PC-9 (cell line): ENCODE measurements around the gene TPRN.

Source experiments
- EZH2 ChIP-seq: fragments of 200-600 bp; sonication (generic); IDR thresholded peaks from 2 replicates; pipeline ENCODE4 v1.8.0; 2017; ENCODE audit warnings: antibody characterized with exemption, low read depth
- TF ChIP-seq, protein P1 (sequence below): fragments of 200-600 bp; sonication (generic); conservative IDR thresholded peaks from 2 replicates; pipeline ENCODE4 v1.6.1; 2017; ENCODE audit warnings: mixed run types, antibody characterized with exemption, mild to moderate bottlenecking, moderate library complexity

DNA sequence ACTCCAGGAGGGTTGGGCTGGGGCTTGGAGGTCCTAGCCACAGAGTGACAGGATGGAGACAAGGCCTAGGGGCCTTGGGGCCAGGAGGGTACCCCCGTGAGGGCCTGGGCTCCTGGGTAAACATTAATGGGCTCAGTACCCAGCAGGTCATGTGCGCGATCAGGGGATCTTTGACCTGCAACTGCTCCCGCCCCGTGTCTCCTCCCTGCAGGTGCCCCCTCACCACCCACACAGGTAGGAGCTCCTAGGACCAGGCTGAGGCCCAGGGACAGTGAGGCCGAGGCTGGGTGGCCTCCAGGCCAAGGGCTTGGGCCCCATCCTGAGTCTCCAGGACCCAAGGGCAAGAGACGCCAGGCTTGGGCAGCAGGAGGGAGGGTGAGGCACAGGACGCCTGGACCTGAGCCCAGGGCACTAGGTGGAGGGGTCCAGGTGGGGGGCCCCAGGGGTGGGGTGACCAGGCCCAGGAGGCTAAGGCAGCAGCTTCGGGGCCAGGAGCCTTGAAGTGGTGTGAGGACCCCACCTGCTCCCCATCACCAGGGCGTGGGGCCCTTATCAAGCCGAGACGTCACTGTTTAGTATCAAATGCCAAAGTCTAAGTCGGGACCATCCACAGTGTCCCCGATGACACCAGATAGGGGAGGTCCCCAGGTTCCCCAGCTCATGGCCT is 30.3 kb upstream of the TPRN start, which contains the start of gene SLC34A3:
- TF ChIP-seq, protein P1, sequence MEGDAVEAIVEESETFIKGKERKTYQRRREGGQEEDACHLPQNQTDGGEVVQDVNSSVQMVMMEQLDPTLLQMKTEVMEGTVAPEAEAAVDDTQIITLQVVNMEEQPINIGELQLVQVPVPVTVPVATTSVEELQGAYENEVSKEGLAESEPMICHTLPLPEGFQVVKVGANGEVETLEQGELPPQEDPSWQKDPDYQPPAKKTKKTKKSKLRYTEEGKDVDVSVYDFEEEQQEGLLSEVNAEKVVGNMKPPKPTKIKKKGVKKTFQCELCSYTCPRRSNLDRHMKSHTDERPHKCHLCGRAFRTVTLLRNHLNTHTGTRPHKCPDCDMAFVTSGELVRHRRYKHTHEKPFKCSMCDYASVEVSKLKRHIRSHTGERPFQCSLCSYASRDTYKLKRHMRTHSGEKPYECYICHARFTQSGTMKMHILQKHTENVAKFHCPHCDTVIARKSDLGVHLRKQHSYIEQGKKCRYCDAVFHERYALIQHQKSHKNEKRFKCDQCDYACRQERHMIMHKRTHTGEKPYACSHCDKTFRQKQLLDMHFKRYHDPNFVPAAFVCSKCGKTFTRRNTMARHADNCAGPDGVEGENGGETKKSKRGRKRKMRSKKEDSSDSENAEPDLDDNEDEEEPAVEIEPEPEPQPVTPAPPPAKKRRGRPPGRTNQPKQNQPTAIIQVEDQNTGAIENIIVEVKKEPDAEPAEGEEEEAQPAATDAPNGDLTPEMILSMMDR = no peak
- no peak for TF ChIP-seq EZH2
